HepG2 (cell line): ENCODE data around the gene MRPS25.

Experiments used
- CEBPZ ChIP-seq: IDR thresholded peaks from 2 replicates; pipeline ENCODE4 v1.6.1; 2012; ENCODE audit warnings: low read length, improper control_type of control experiment
- POLR2A ChIP-seq, 2 experiments: IDR thresholded peaks; 2 replicates each; pipeline ENCODE4 v1.6.1; 2011; ENCODE audit warnings: low read depth in 2 of 2, low read length in 2 of 2, mild to moderate bottlenecking in 1 of 2, moderate library complexity in 1 of 2; ENCODE audit not compliant: insufficient read depth in 1 of 2
- RBFOX2 ChIP-seq: fragments of 200-400 bp; formaldehyde crosslinking; IDR thresholded peaks from 2 replicates; pipeline ENCODE4 v1.6.1; 2017; ENCODE audit warnings: low read depth, mild to moderate bottlenecking, low read length
- RCOR2 ChIP-seq: IDR thresholded peaks from 2 replicates; pipeline ENCODE4 v1.6.1; 2016; ENCODE audit warnings: missing biosample characterization, missing genetic modification reagents
- ZNF253 ChIP-seq: sonication (generic); formaldehyde crosslinking; IDR thresholded peaks from 2 replicates; pipeline ENCODE4 v1.8.0; 2022; ENCODE audit warnings: mild to moderate bottlenecking, missing genetic modification reagents, borderline replicate concordance
- ZNF687 ChIP-seq: sonication (generic); formaldehyde crosslinking; IDR thresholded peaks from 2 replicates; pipeline ENCODE4 v1.5.1; 2020; ENCODE audit warnings: mild to moderate bottlenecking, missing genetic modification reagents, moderate library complexity

GRCh38 chr3:15042936-15043335, 22.2 kb downstream of the MRPS25 start:
- TF ChIP-seq RCOR2 (CRISPR knock-in tag) (no peak), ZNF253 (CRISPR knock-in tag) (no peak), POLR2A (IDR thresholded peaks at IDR 0.05; ENCODE audit: insufficient read depth in 1 of 2, low read depth in 2 of 2, low read length in 2 of 2) (no peak), ZNF687 (CRISPR knock-in tag) (no peak), CEBPZ (no peak), RBFOX2 (no peak)
